ENCODE data around the gene BDH2.

The BDH2 gene

GRCh38 chr4:103052779-103053178, 46.9 kb downstream of the BDH2 start:
- no peak overlapping the region for H3K4me3 ChIP-seq (ENCODE audit: low read depth, low read length)
- DNase-seq (ENCODE audit: low read depth): no peak
- TF ChIP-seq MYC (IDR thresholded peaks at IDR 0.05; ENCODE audit: low read depth, low read length) (no peak), MAX (IDR thresholded peaks at IDR 0.05; ENCODE audit: low read depth, low read length) (no peak), POLR2A (IDR thresholded peaks at IDR 0.05; ENCODE audit: extremely low read depth, insufficient read length) (no peak), CTCF (IDR thresholded peaks at IDR 0.05; ENCODE audit: low read depth, low read length) (no peak)

GRCh38 chr4:103052145-103052544, 47.5 kb downstream of the BDH2 start:
- no peak for TF ChIP-seq CTCF (IDR thresholded peaks at IDR 0.05; ENCODE audit: low read depth, low read length)
- no peak for TF ChIP-seq MAX (IDR thresholded peaks at IDR 0.05; ENCODE audit: low read depth, low read length)
- TF ChIP-seq POLR2A (IDR thresholded peaks at IDR 0.05; ENCODE audit: extremely low read depth, insufficient read length): no peak
- no peak for TF ChIP-seq MYC (IDR thresholded peaks at IDR 0.05; ENCODE audit: low read depth, low read length)
- H3K4me3 ChIP-seq (ENCODE audit: low read depth, low read length): no peak overlapping the region
- DNase-seq (ENCODE audit: low read depth): no peak

GRCh38 chr4:103050736-103051436, 48.7 kb downstream of the BDH2 start:
- H3K4me3 ChIP-seq (ENCODE audit: low read depth, low read length): no peak overlapping the region
- no peak for DNase-seq (ENCODE audit: low read depth)
- TF ChIP-seq CTCF (IDR thresholded peaks at IDR 0.05; ENCODE audit: low read depth, low read length) (no peak), MYC (IDR thresholded peaks at IDR 0.05; ENCODE audit: low read depth, low read length) (no peak), MAX (IDR thresholded peaks at IDR 0.05; ENCODE audit: low read depth, low read length) (no peak), POLR2A (IDR thresholded peaks at IDR 0.05; ENCODE audit: extremely low read depth, insufficient read length) (no peak)

GRCh38 chr4:103046416-103047290, 53.0 kb downstream of the BDH2 start:
- no peak overlapping the region for H3K4me3 ChIP-seq (ENCODE audit: low read depth, low read length)
- TF ChIP-seq CTCF (IDR thresholded peaks at IDR 0.05; ENCODE audit: low read depth, low read length): peak; percentile 73
- no peak for TF ChIP-seq MAX (IDR thresholded peaks at IDR 0.05; ENCODE audit: low read depth, low read length)
- peak; percentile 57 for DNase-seq (ENCODE audit: low read depth)

- no peak overlapping the region for H3K4me3 ChIP-seq (ENCODE audit: low read depth, low read length)
- TF ChIP-seq MAX (IDR thresholded peaks at IDR 0.05; ENCODE audit: low read depth, low read length): no peak
- no peak for TF ChIP-seq POLR2A (IDR thresholded peaks at IDR 0.05; ENCODE audit: extremely low read depth, insufficient read length)
- TF ChIP-seq CTCF (IDR thresholded peaks at IDR 0.05; ENCODE audit: low read depth, low read length): no peak
- no peak for TF ChIP-seq MYC (IDR thresholded peaks at IDR 0.05; ENCODE audit: low read depth, low read length)
- DNase-seq (ENCODE audit: low read depth): no peak
These were observed 55.5 kb downstream of the BDH2 start for GRCh38 chr4:103044183-103044582.
